ENCODE measurements around the gene LYRM4.
"Not testable (repeated sequence)": the region's sequence is repeated elsewhere in the genome, so short reads cannot be mapped to it uniquely, and the experiment has no call there.

Gene LYRM4

GRCh38 chr6:5138995-5139827 is 121.5 kb downstream of the LYRM4 start:
- no peak for DNase-seq

DNA sequence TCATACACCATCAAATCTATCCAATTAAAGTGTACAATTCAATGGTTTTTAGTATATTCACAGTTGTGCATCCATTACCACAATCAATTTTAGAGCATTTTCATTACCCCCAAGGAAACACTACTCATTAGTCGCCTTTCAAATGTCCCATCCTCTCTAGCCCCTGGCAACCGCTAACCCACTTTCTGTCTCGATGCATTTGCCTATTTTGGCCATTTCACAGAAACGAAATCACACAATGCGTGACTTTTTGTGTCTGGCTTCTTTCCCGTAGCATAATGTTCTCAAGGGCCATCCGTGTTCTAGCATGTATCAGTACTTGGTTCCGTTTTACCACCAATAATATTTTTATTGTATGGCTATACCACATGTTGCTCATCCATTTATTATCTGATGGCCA is 123.9 kb downstream of the LYRM4 start:
- no peak for DNase-seq

- DNase-seq: peak; percentile 16 to 44
Measured at GRCh38 chr6:5135788-5136376, 124.9 kb downstream of the LYRM4 start.

GRCh38 chr6:5133943-5134342 is 126.8 kb downstream of the LYRM4 start:
- DNase-seq: no peak

DNA sequence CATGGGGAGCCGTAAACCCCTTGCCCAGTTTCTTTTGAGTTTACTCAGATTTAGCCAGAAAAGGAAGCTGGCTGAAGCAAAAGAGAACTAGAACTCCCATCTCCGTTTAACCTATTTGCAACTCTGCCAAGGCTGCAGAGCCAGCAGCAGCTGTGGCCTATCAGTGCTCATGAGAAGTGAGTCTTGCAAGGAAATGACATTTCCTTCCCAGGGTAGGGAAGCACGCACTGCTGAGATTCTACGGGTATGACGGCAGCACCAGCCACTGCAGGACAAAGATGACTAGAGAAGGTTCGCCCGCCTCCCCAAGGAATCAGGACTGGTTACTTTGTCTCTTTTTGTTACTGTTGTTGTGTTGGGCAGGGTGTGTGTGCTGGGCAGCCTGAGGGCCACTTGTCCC is 128.0 kb downstream of the LYRM4 start:
- no peak for DNase-seq

- no peak for DNase-seq
Measured at GRCh38 chr6:5130135-5130866, 130.4 kb downstream of the LYRM4 start.

- DNase-seq: no peak
Measured at GRCh38 chr6:5128351-5128750, 132.4 kb downstream of the LYRM4 start.

DNA sequence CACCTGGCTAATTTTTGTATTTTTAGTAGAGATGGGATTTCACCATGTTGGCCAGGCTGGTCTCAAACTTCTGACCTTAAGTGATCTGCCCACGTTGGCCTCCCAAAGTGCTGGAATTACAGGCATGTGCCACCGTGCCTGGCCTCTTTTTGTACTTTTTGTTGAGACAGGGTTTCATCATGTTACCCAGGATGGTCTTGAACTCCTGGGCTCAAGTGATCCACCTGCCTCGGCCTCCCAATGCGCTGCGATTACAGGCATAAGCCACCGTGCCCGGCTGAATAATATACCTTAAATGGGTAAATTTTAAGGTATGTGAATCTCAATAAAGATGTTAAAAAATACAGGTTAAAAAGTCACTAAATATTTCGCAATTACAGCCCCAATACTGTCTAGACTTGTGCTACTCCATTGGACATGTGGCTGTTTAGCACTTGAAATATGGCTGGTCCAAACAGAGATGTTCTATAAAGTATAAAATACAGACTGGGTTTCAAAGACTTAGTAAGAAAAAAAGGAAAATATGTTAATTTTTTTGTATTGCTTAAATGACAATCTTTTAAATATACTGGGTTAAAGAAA is 133.6 kb downstream of the LYRM4 start:
- DNase-seq: no peak

GRCh38 chr6:5126214-5126613 is 134.5 kb downstream of the LYRM4 start:
- DNase-seq: no peak

DNA sequence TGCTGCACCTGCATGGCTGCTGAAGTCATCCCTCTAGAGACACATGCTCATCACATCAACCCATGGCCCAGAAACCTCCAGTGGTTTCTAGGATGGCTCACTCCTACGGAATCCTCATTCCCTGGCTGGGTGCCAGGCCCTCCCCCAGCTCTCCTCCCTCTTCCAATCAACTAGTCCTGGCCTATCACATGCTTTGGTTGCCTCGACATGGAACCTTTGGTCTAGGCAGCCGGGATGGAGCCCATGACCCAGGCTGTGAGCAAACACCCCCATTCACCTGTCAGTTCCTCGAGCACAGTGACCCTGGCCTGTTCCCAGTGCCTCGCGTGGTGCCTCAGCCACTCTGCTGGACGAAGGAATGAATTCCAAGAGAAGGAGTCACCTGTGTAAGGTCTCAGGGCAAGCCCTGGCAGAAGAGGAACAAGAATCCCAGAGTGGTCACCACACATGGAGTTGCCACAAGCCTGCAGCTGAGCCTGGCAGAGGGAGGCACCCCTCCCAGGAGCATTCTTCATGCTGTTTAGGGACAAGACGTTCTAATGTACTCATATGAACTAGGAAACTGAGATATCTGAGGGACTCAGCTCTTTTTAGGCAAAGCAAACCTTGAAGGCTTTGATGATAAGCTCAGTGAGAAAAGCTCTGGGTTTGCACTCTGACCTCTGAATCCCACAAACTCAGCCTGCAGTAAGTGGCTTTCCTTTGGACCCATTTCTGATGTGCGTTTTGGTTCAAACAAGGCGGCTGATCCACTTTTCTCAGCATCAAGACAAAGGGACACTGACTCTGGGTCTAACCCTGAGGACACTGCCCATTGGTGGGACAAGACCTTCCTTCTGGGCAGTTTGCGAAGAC is 135.4 kb downstream of the LYRM4 start:
- DNase-seq: no peak

DNA sequence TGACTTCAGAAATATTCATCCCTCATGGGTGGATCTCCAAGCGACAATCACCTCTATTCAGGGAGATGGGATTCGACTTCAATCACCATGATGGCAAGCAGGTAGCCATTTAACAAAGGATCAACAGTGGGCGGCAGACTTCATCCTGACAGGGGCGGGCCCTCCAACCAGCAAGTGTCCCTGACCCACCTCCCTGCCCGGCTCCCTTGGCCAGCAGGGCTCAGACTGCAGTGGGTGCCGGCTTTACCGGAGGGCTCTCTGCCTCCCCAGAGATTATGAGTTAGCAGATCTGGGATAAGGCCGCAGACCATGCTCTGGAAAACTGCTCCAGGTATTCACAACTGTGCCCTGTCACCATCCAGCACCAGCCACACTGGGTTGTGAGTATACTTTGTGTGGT is 136.2 kb downstream of the LYRM4 start:
- DNase-seq: no peak

- DNase-seq: no peak
Measured at GRCh38 chr6:5123296-5124143, 137.2 kb downstream of the LYRM4 start.

DNA sequence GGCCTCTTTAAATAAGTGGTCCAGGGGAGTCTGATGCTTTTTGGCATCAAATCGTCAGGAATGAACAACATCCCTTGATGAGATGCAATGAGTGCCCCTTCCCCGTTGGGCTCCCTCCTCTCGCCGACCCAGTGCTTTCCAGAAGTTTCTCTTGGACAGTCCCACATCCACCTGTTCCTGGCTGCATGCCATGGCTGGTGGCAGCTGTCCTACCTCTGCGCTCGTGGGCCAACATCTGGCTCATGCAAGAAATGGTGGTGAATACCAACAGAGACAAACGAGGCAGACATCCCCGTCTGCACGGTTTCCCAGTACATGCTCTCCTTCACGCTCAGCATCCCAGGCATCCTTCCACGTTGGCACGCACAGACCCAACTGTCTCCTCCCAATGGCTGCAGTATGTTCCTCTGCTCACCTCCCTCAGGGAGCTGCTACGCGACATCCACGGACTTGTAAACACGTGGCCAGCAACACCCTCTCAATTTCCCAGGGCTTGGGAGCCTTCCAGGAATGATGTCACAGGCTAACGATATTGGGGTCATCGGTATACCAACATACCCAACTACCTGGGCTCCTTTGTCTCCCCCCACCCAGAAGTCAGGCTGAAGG is 138.1 kb downstream of the LYRM4 start:
- no peak for DNase-seq

DNA sequence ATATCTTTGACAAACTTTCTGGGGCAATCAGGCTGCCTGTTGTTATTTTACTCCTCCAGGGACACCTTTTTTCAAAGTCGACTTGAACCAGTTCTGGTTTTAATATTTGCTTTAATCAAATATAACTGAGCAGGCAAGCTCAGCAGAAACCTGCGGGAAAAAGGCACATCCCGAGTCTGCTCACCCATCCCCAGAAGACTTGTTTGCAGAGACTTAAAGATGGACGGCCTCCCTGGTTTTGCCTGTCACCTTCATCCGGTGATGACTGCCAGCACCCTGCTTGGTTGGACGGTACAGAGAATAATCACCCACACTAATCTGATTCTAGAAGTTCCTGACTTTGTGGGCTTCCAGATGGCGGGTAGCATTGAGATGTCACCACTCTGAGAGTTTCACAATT is 138.8 kb downstream of the LYRM4 start:
- no peak for DNase-seq

GRCh38 chr6:5121479-5121878 is 139.3 kb downstream of the LYRM4 start:
- DNase-seq: no peak

GRCh38 chr6:5120543-5120942 is 140.2 kb downstream of the LYRM4 start:
- not testable (repeated sequence) for DNase-seq

GRCh38 chr6:5120011-5120410 is 140.7 kb downstream of the LYRM4 start:
- no peak for DNase-seq

DNA sequence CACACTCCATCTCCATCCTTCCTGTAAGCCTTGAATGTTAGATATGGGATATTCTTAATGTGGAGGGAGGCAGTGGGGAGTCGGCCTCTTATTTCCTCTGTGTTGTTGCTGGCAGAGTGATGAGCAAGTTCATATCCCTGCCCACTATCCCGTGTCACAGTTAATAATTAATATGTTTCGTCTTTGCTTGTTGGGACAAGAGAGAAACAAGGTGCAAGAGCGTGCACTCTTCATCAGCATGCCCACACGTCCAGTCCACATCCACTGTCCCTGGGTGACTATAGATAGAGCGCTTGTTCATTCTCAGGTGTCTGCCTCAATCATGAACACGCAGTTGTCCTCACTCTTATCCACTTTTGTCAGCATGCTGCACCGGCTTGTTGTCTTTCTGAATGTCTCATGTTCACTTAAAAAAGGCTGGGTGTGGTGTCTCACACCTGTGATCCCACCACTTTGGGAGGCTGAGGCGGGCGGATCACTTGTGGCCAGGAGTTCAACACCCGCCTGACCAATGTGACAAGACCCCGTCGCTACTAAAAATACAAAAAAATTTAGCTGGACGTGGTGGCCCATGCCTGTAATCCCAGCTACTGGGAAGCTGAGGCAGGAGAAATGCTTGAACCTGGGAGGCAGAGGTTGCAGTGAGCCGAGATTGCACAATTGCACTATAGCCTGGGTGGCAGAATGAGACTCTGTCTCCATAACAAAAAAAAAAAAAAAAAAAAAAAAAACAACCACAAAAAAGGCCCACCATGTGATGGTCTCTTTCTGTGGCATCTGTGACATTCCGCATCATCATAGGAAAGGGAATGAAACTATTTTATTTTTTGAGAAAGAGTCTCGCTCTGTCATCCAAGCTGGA is 141.4 kb downstream of the LYRM4 start:
- no peak for DNase-seq

DNA sequence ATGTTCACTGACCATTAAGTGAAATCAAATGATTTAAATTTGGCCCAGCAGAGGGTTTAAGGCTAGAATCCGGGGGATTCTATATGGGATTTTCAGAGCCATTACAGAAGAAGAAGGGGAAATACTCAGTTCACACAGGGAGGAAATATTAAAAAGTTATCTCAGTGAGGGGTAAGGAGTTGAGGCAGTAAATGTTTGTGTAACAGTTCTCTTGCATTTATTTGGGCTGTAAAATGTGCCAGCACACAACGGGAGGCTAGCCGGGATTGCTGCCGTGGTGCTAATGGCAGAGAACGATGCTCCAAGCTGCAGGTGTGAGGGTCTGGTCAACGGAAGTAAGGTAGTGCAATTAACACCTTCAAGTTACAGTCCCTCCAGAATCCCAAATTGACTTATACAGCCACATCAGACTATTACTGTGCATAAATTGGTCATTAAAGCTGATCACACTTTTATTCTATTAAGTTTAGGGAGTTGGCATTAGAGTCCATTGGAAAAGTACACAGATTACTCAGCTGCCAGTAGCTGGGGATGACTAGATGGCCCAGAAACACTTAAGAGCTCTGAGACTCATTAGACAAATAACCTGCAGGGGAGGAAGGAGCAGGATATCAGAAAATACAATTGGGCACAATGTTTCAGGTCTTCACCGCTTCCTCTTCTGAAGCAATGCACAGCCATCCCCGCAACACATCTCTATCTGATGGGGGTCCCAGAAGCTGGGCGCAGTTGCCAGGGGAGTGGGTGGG is 144.3 kb downstream of the LYRM4 start:
- DNase-seq: no peak
